Panc1 (cell line): ENCODE data around the gene DHCR24. TPM values are rescaled to one million over a fixed set of nuclear protein-coding genes. Genes with fewer than 3 reads are reported as not detected.

Experiments
- ATAC-seq: fragments of 200-7000 bp; cut with Tn5 transposase; 2 replicates; pipeline ENCODE4 v1.9.1; 2020; ENCODE audit warnings: mild to moderate bottlenecking, moderate library complexity
- BruUV-seq: library from RNA; stranded (reverse); fragments of 400-500 nt; replicated peaks from 2 replicates; lab custom pipeline; 2021; lab: Mats Ljungman, UMichigan
- CTCF ChIA-PET: fragments of 300-600 bp; sonication (Branson Sonifier 250); formaldehyde crosslinking; loops from one replicate; lab custom pipeline; 2022; ENCODE audit warnings: antibody characterized with exemption; lab: Charles Lee
- POLR2A ChIA-PET: fragments of 300-600 bp; sonication (Branson Sonifier 250); formaldehyde crosslinking; loops from one replicate; lab custom pipeline; 2022; ENCODE audit warnings: antibody characterized with exemption; lab: Charles Lee
- DNase-seq: peaks from one replicate; pipeline ENCODE4 v3.0.0-alpha.2; 2010; ENCODE audit warnings: low read depth, low spot score
- H3K27ac ChIP-seq: 2 replicates; pipeline ENCODE4 v1.5.1; 2011; ENCODE audit warnings: mild to moderate bottlenecking, low read length, inconsistent platforms
- H3K27me3 ChIP-seq: fragments of 200-500 bp; sonication (Bioruptor generic); 2 replicates; pipeline ENCODE4 v1.6.0; 2014; ENCODE audit warnings: low read length, inconsistent platforms; ENCODE audit not compliant: control insufficient read depth, insufficient read depth
- H3K36me3 ChIP-seq: fragments of 200-500 bp; sonication (Bioruptor generic); 2 replicates; pipeline ENCODE4 v1.5.1; 2014; ENCODE audit warnings: inconsistent platforms, mild to moderate bottlenecking, low read length, moderate library complexity; ENCODE audit not compliant: control insufficient read depth, insufficient read depth
- H3K4me1 ChIP-seq: 2 replicates; pipeline ENCODE4 v1.5.1; 2011; ENCODE audit warnings: inconsistent platforms, mild to moderate bottlenecking, low read length, moderate library complexity; ENCODE audit not compliant: control insufficient read depth, insufficient read depth
- H3K4me3 ChIP-seq, 2 experiments: 2 replicates each; pipeline ENCODE4 v1.5.1; 2011 to 2012; ENCODE audit warnings: low read depth in 2 of 2, low read length in 2 of 2, mild to moderate bottlenecking in 2 of 2, inconsistent platforms in 1 of 2, moderate library complexity in 1 of 2
- H3K9me3 ChIP-seq: fragments of 200-500 bp; sonication (Bioruptor generic); 2 replicates; pipeline ENCODE4 v1.5.1; 2014; ENCODE audit warnings: low read depth, mild to moderate bottlenecking, inconsistent platforms, low read length, moderate library complexity; ENCODE audit not compliant: control insufficient read depth, insufficient read depth
- CTCF ChIP-seq: fragments of 450-650 bp; IDR thresholded peaks from 2 replicates; pipeline ENCODE4 v1.5.1; 2017; ENCODE audit warnings: mild to moderate bottlenecking
- POLR2AphosphoS5 ChIP-seq: IDR thresholded peaks from 2 replicates; pipeline ENCODE4 v1.6.1; 2012; ENCODE audit warnings: mild to moderate bottlenecking, low read depth, low read length, moderate library complexity
- REST ChIP-seq, 2 experiments: IDR thresholded peaks; 2 replicates each; pipeline ENCODE4 v1.6.1; 2011 to 2012; ENCODE audit warnings: low read depth in 2 of 2, control low read depth in 1 of 2, low read length in 1 of 2, mild to moderate bottlenecking in 1 of 2, moderate library complexity in 1 of 2; ENCODE audit not compliant: insufficient read depth in 1 of 2
- SIN3A ChIP-seq: IDR thresholded peaks from 2 replicates; pipeline ENCODE4 v1.6.1; 2012; ENCODE audit warnings: low read depth, mild to moderate bottlenecking, low read length, moderate library complexity, borderline replicate concordance; ENCODE audit not compliant: insufficient read depth
- TCF7L2 ChIP-seq: IDR thresholded peaks from 2 replicates; pipeline ENCODE4 v1.6.1; 2011; ENCODE audit warnings: mild to moderate bottlenecking, low read depth, low read length, inconsistent platforms
- in situ Hi-C: cut with HindIII; loops from 2 replicates; pipeline ENCODE4 v1.10.0; 2016; ENCODE audit warnings: low sequenced_read_pairs, low pct_unique_long_range_greater_than_20kb
- intact Hi-C: fragments of 100-400 bp; cut with micrococcal nuclease; formaldehyde crosslinking; loops from one replicate; pipeline ENCODE4 v1.10.0; 2022; ENCODE audit not compliant: unreplicated experiment
- total RNA-seq: library from RNA; stranded (reverse); gene quantifications from one replicate; pipeline ENCODE4 v1.2.1, GENCODE V29; 2021; ENCODE audit not compliant: unreplicated experiment

Gene DHCR24
- total RNA-seq, 1 experiment from 2014 or later: 313 TPM

- ATAC-seq (no peak), DNase-seq (no peak)
- intact Hi-C loops: no loop called here
- ChIA-PET POLR2A (no interaction called here), CTCF (no interaction called here)
- peaks cover 11% of the 10 kb centered on the region; the same call in 1 of the 2 replicates for H3K36me3 ChIP-seq
- no peak overlapping the region for H3K27ac ChIP-seq
- no TSS peak for BruUV-seq
- in situ Hi-C loops: no loop called here
- H3K27me3 ChIP-seq: no peaks in the 10 kb centered on the region
- no peak for TF ChIP-seq TCF7L2
- no peak for TF ChIP-seq CTCF
- TF ChIP-seq POLR2AphosphoS5: no peak
- no peak for TF ChIP-seq SIN3A
- no peak for TF ChIP-seq REST (IDR thresholded peaks at IDR 0.05; ENCODE audit: insufficient read depth in 1 of 2, low read depth in 2 of 2, low read length in 1 of 2)
- no peaks in the 10 kb centered on the region for H3K9me3 ChIP-seq
- no peak overlapping the region for H3K4me3 ChIP-seq
- H3K4me1 ChIP-seq: no peaks in the 10 kb centered on the region
Observed at GRCh38 chr1:54864460-54865208, 22.4 kb downstream of the DHCR24 start.

GRCh38 chr1:54863267-54863665 lies 23.7 kb downstream of the DHCR24 start:
- Histone ChIP-seq H3K9me3 (no peaks in the 10 kb centered on the region), H3K4me1 (no peaks in the 10 kb centered on the region), H3K27me3 (no peaks in the 10 kb centered on the region), H3K4me3 (no peak overlapping the region), H3K36me3 (peaks cover 11% of the 10 kb centered on the region; the same call in 1 of the 2 replicates), H3K27ac (no peak overlapping the region)
- ChIA-PET CTCF (no interaction called here), POLR2A (no interaction called here)
- in situ Hi-C loops: no loop called here
- TSS peak; percentile 32 for BruUV-seq
- DNase-seq (no peak), ATAC-seq (no peak)
- intact Hi-C loops: no loop called here
- TF ChIP-seq SIN3A: no peak
- TF ChIP-seq TCF7L2: no peak
- no peak for TF ChIP-seq REST (IDR thresholded peaks at IDR 0.05; ENCODE audit: insufficient read depth in 1 of 2, low read depth in 2 of 2, low read length in 1 of 2)
- TF ChIP-seq CTCF: no peak
- TF ChIP-seq POLR2AphosphoS5: no peak
